ENCODE data around the gene MTUS2. TPM values are rescaled to one million over a fixed set of nuclear protein-coding genes. Genes with fewer than 3 reads are reported as not detected.

The MTUS2 gene
- total RNA-seq, 5 donors from 2014 or later (not counting 1 experiment from before 2014, with no cell fraction given): 0.05 to 0.28 (median 0.12) TPM

- H3K9me3 ChIP-seq: no peaks in the 10 kb centered on the region
- no peak for DNase-seq
- Mint-ChIP-seq H3K9me3 (peaks cover 0 to 5% (median 0%) of the 10 kb centered on the region in 3 donors), H3K36me3 (no peaks in the 10 kb centered on the region), H3K4me1 (no peaks in the 10 kb centered on the region), H3K27ac (no peak overlapping the region), H3K27me3 (peaks cover 0 to 8% of the 10 kb centered on the region in 2 donors), H3K4me3 (no peak overlapping the region)
- H3K4me3 ChIP-seq (ENCODE audit: control insufficient read depth in 1 of 2, extremely low read depth in 1 of 2, low read length in 1 of 2): no peak overlapping the region
- H3K27ac ChIP-seq (ENCODE audit: low read length): no peak overlapping the region
- CTCF ChIA-PET: no interaction called here
- no peak for ATAC-seq (replicated peaks in 1 of 4)
- H3K36me3 ChIP-seq (ENCODE audit: control insufficient read depth in 2 of 2, extremely low read depth in 1 of 2, insufficient read depth in 1 of 2, low read length in 1 of 2): no peaks in the 10 kb centered on the region
- WGBS (ENCODE audit: insufficient coverage): 100% methylated on average over 1 of the region's 2 CpGs
- POLR2A ChIA-PET: no interaction called here
- H3K4me1 ChIP-seq (ENCODE audit: control insufficient read depth in 1 of 2, extremely low read depth in 1 of 2, insufficient read depth in 2 of 2, low read length in 2 of 2): no peaks in the 10 kb centered on the region
- peaks cover 0 to 4% of the 10 kb centered on the region in 2 experiments for H3K27me3 ChIP-seq (replicated peaks in 1 of 2; ENCODE audit: control insufficient read depth in 2 of 2, extremely low read depth in 1 of 2, insufficient read depth in 2 of 2, low read length in 1 of 2)
Observed at GRCh38 chr13:28935104-28935503, 115.0 kb downstream of the MTUS2 start.

- H3K27me3 Mint-ChIP-seq: peaks cover 0 to 8% of the 10 kb centered on the region in 2 donors
- Histone ChIP-seq H3K36me3 (ENCODE audit: control insufficient read depth in 2 of 2, extremely low read depth in 1 of 2, insufficient read depth in 1 of 2, low read length in 1 of 2) (no peaks in the 10 kb centered on the region), H3K27ac (ENCODE audit: low read length) (no peak overlapping the region), H3K4me1 (ENCODE audit: control insufficient read depth in 1 of 2, extremely low read depth in 1 of 2, insufficient read depth in 2 of 2, low read length in 2 of 2) (no peaks in the 10 kb centered on the region), H3K27me3 (replicated peaks in 1 of 2; ENCODE audit: control insufficient read depth in 2 of 2, extremely low read depth in 1 of 2, insufficient read depth in 2 of 2, low read length in 1 of 2) (no peaks in the 10 kb centered on the region), H3K9me3 (no peaks in the 10 kb centered on the region), H3K4me3 (ENCODE audit: control insufficient read depth in 1 of 2, extremely low read depth in 1 of 2, low read length in 1 of 2) (no peak overlapping the region)
- ChIA-PET CTCF (no interaction called here), POLR2A (no interaction called here)
- DNase-seq (no peak), ATAC-seq (replicated peaks in 1 of 4) (no peak)
- H3K36me3 Mint-ChIP-seq: no peaks in the 10 kb centered on the region
- peaks cover 0 to 2% (median 0%) of the 10 kb centered on the region in 3 donors for H3K9me3 Mint-ChIP-seq
- no peak overlapping the region for H3K27ac Mint-ChIP-seq
- WGBS (ENCODE audit: insufficient coverage): no CpG with 5 or more reads among the region's 2 CpGs
- H3K4me3 Mint-ChIP-seq: no peak overlapping the region
- H3K4me1 Mint-ChIP-seq: no peaks in the 10 kb centered on the region
Observed at GRCh38 chr13:28942906-28943305, 122.8 kb downstream of the MTUS2 start.

- H3K4me1 Mint-ChIP-seq: no peaks in the 10 kb centered on the region
Observed at GRCh38 chr13:28953714-28954418, 133.7 kb downstream of the MTUS2 start.

GRCh38 chr13:28954419-28954725 is 134.2 kb downstream of the MTUS2 start:
- H3K4me1 ChIP-seq (ENCODE audit: control insufficient read depth in 1 of 2, extremely low read depth in 1 of 2, insufficient read depth in 2 of 2, low read length in 2 of 2): no peaks in the 10 kb centered on the region
- Mint-ChIP-seq H3K36me3 (no peaks in the 10 kb centered on the region), H3K4me3 (no peak overlapping the region), H3K9me3 (peaks cover 0 to 5% (median 0%) of the 10 kb centered on the region in 3 donors), H3K27ac (no peak overlapping the region), H3K27me3 (peaks cover 0 to 5% of the 10 kb centered on the region in 2 donors), H3K4me1 (no peaks in the 10 kb centered on the region)
- DNase-seq (no peak), ATAC-seq (replicated peaks in 1 of 4) (no peak)
- H3K27ac ChIP-seq (ENCODE audit: low read length): no peak overlapping the region
- no peaks in the 10 kb centered on the region for H3K36me3 ChIP-seq (ENCODE audit: control insufficient read depth in 2 of 2, extremely low read depth in 1 of 2, insufficient read depth in 1 of 2, low read length in 1 of 2)
- no peak overlapping the region for H3K4me3 ChIP-seq (ENCODE audit: control insufficient read depth in 1 of 2, extremely low read depth in 1 of 2, low read length in 1 of 2)
- WGBS (ENCODE audit: insufficient coverage): 64% methylated on average over 3 of the region's 5 CpGs
- peaks cover 0 to 6% of the 10 kb centered on the region in 2 experiments for H3K27me3 ChIP-seq (replicated peaks in 1 of 2; ENCODE audit: control insufficient read depth in 2 of 2, extremely low read depth in 1 of 2, insufficient read depth in 2 of 2, low read length in 1 of 2)
- POLR2A ChIA-PET: no interaction called here
- H3K9me3 ChIP-seq: no peaks in the 10 kb centered on the region
- CTCF ChIA-PET: no interaction called here

More at GRCh38 chr13:28953714-28954418, 133.7 kb downstream of the MTUS2 start:
- Histone ChIP-seq H3K4me1 (ENCODE audit: control insufficient read depth in 1 of 2, extremely low read depth in 1 of 2, insufficient read depth in 2 of 2, low read length in 2 of 2) (no peaks in the 10 kb centered on the region), H3K27ac (ENCODE audit: low read length) (no peak overlapping the region), H3K9me3 (no peaks in the 10 kb centered on the region), H3K36me3 (ENCODE audit: control insufficient read depth in 2 of 2, extremely low read depth in 1 of 2, insufficient read depth in 1 of 2, low read length in 1 of 2) (no peaks in the 10 kb centered on the region), H3K27me3 (replicated peaks in 1 of 2; ENCODE audit: control insufficient read depth in 2 of 2, extremely low read depth in 1 of 2, insufficient read depth in 2 of 2, low read length in 1 of 2) (peaks cover 0 to 4% of the 10 kb centered on the region in 2 experiments), H3K4me3 (ENCODE audit: control insufficient read depth in 1 of 2, extremely low read depth in 1 of 2, low read length in 1 of 2) (no peak overlapping the region)
- no peaks in the 10 kb centered on the region for H3K36me3 Mint-ChIP-seq
- no peak for ATAC-seq (replicated peaks in 1 of 4)
- peaks cover 0 to 5% (median 0%) of the 10 kb centered on the region in 3 donors for H3K9me3 Mint-ChIP-seq
- H3K27ac Mint-ChIP-seq: no peak overlapping the region
- no peak for DNase-seq
- no CpG with 5 or more reads among the region's 4 CpGs for WGBS (ENCODE audit: insufficient coverage)
- ChIA-PET CTCF (interaction anchor here in 1 of 2 donors (0.6 kb wide), 1 partner anchor 56 kb away, joined by 5 read pairs; no protein-coding TSS in a partner anchor), POLR2A (no interaction called here)
- H3K4me3 Mint-ChIP-seq: no peak overlapping the region
- peaks cover 0 to 5% of the 10 kb centered on the region in 2 donors for H3K27me3 Mint-ChIP-seq

- H3K4me1 ChIP-seq (ENCODE audit: control insufficient read depth in 1 of 2, extremely low read depth in 1 of 2, insufficient read depth in 2 of 2, low read length in 2 of 2): no peaks in the 10 kb centered on the region
- H3K9me3 ChIP-seq: no peaks in the 10 kb centered on the region
- Mint-ChIP-seq H3K4me1 (no peaks in the 10 kb centered on the region), H3K27me3 (peaks cover 0 to 5% of the 10 kb centered on the region in 2 donors), H3K27ac (no peak overlapping the region), H3K9me3 (peaks cover 0 to 5% (median 0%) of the 10 kb centered on the region in 3 donors), H3K4me3 (no peak overlapping the region), H3K36me3 (no peaks in the 10 kb centered on the region)
- 100% methylated on average over 1 of the region's 5 CpGs for WGBS (ENCODE audit: insufficient coverage)
- POLR2A ChIA-PET: no interaction called here
- no peaks in the 10 kb centered on the region for H3K36me3 ChIP-seq (ENCODE audit: control insufficient read depth in 2 of 2, extremely low read depth in 1 of 2, insufficient read depth in 1 of 2, low read length in 1 of 2)
- DNase-seq (no peak), ATAC-seq (replicated peaks in 1 of 4) (no peak)
- CTCF ChIA-PET: no interaction called here
- H3K27me3 ChIP-seq (replicated peaks in 1 of 2; ENCODE audit: control insufficient read depth in 2 of 2, extremely low read depth in 1 of 2, insufficient read depth in 2 of 2, low read length in 1 of 2): peaks cover 0 to 6% of the 10 kb centered on the region in 2 experiments
- H3K4me3 ChIP-seq (ENCODE audit: control insufficient read depth in 1 of 2, extremely low read depth in 1 of 2, low read length in 1 of 2): no peak overlapping the region
- no peak overlapping the region for H3K27ac ChIP-seq (ENCODE audit: low read length)
Observed at GRCh38 chr13:28954810-28955209, 134.7 kb downstream of the MTUS2 start.

GRCh38 chr13:28955264-28955966 is 135.3 kb downstream of the MTUS2 start:
- Histone ChIP-seq H3K9me3 (no peaks in the 10 kb centered on the region), H3K4me3 (ENCODE audit: control insufficient read depth in 1 of 2, extremely low read depth in 1 of 2, low read length in 1 of 2) (no peak overlapping the region), H3K27ac (ENCODE audit: low read length) (no peak overlapping the region), H3K27me3 (replicated peaks in 1 of 2; ENCODE audit: control insufficient read depth in 2 of 2, extremely low read depth in 1 of 2, insufficient read depth in 2 of 2, low read length in 1 of 2) (peaks cover 0 to 6% of the 10 kb centered on the region in 2 experiments), H3K4me1 (ENCODE audit: control insufficient read depth in 1 of 2, extremely low read depth in 1 of 2, insufficient read depth in 2 of 2, low read length in 2 of 2) (no peaks in the 10 kb centered on the region), H3K36me3 (ENCODE audit: control insufficient read depth in 2 of 2, extremely low read depth in 1 of 2, insufficient read depth in 1 of 2, low read length in 1 of 2) (no peaks in the 10 kb centered on the region)
- Mint-ChIP-seq H3K27ac (no peak overlapping the region), H3K9me3 (peaks cover 0 to under 1% (median 0%) of the 10 kb centered on the region in 3 donors), H3K27me3 (peaks cover 0 to 5% of the 10 kb centered on the region in 2 donors), H3K4me1 (no peaks in the 10 kb centered on the region), H3K4me3 (no peak overlapping the region), H3K36me3 (no peaks in the 10 kb centered on the region)
- ChIA-PET CTCF (no interaction called here), POLR2A (no interaction called here)
- ATAC-seq (replicated peaks in 1 of 4) (no peak), DNase-seq (no peak)
- WGBS (ENCODE audit: insufficient coverage): 88% methylated on average over 1 of the region's 2 CpGs

Measured in T-cell (primary cell).